CD4-positive, alpha-beta T cell treated with Interleukin-2 at 100 ng/mL for 4 hours (primary cell): ENCODE results near the gene ZNF586.
"Not testable (repeated sequence)": the region's sequence is repeated elsewhere in the genome, so short reads cannot be mapped to it uniquely, and the experiment has no call there.

Experiments used
- DNase-seq: peaks from one replicate; pipeline ENCODE4 v3.0.0-alpha.2; 2020; ENCODE audit warnings: low spot score

ZNF586 gene

GRCh38 chr19:57796580-57796979 lies 27.1 kb downstream of the ZNF586 start:
- not testable (repeated sequence) for DNase-seq

- no peak for DNase-seq
Measured at GRCh38 chr19:57800696-57801095, 31.2 kb downstream of the ZNF586 start.

DNA sequence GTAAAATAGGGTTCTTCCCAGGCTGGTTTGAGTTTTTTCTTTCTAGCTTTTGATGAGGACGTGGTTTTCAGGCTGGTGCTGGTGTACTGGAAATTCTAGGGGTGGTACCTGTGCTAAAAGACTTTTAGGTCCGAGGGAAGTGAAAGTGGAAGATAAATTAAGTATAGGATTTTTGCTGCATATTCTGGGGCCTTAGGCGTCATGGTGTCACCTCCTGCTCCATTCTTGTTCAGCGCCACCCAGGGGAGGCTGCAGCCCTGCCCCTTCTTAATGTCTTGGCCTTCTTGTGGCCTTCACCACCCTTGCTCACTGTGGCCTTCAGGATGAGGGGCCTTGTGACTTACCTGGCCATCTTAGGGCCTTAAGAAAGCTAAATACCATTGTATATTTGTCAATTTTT lies 32.8 kb downstream of the ZNF586 start:
- DNase-seq = no peak

DNA sequence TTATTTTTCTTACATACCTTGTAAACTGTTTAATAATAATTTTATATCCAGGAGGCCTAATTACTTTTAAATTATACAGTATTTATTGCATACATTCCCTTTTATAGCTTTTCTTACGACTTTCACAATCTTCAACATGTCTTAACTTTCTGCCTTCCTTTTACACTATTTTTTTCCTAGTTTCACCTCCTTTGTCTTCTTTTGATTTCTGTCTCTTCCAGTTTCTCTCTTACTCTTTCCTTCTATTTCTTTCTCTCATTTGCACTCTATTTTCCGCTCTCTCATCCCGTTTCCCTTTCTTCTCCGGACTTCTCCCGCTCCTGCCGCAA lies 33.8 kb downstream of the ZNF586 start:
- DNase-seq = no peak

DNA sequence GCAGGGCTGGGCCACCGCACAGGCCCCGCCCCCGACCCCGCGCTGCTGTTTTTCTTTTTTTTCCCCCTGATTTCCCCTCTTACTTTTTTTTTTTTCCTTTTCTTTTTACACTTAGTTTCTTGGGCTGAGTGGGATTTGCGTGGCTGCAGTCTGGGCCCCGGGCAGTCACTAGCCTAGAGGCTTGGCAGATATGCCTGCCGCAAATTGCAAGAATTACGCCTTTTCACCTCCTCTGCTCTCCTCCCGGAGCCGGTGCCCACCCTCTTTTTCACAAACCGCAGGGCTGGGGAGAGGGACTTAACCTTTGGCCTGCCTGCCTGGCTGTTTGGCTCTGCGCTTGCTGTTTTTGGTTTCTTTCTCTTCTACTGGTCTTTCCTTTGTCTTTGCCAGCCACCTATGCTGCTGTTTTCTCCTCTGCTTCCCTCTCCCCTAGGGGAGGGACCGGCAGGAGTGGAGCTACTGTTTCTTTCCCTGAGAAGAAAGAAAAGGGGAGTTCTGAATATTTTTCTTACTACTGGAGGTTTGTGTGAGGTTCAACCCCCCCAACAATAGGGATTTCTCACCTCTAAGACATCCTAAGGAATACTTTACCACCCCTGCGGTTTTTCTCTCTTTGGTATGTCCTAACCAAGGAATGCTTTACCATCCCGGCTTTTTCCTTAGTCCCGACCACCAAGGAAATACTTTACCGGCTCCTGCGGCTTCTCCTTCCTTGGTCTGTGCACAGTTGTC lies 34.3 kb downstream of the ZNF586 start:
- no peak for DNase-seq

DNA sequence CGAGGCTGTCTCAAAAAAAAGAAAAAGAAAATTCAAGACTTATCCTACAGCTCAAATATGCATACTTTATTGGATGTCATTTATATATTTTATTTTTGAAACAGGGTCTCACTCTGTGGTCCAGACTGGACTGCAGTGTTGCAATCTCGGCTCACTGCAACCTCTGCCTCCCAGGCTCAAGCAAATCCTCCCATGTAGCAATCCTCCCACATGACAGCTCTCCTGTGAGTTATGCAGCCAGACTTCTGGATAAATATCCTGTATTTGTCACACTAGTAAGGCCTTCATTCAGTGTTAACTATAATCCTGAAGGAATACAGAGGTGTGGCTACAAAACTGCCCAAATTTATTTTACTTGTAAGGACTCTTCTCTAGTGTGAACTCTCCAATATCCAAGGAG lies 38.1 kb downstream of the ZNF586 start:
- DNase-seq = no peak

DNA sequence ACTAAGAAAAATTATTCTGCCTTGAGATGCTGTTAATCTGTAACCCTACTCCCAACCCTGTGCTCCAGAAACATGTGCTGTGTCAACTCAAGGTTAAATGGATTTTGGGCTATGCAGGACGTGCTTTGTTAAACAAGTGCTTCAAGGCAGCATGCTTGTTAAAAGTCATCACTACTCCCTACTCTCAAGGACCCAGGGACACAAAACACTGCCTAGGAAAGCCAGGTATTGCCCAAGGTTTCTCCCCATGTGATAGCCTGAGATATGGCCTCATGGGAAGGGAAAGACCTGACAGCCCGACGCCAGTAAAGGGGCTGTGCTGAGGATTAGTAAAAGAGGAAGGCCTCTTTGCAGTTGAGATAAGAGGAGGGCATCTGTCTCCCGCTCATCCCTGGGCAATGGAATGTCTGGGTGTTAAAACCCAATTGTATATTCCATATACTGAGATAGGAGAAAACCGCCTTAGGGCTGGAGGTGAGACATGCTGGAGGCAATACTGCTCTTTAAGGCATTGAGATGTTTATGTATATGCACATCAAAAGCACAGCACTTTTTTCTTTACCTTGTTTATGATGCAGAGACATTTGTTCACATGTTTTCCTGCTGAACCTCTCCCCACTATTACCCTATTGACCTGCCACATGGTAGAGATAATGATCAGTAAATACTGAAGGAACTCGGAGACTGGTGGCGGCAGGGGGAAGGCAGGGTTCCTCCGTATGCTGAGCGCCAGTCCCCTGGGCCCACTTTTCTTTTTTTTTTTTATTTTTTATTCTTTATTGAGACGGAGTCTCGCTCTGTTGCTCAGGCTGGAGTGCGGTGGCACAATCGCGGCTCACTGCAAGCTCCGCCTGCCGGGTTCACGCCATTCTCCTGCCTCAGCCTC lies 41.2 kb downstream of the ZNF586 start:
- DNase-seq = not testable (repeated sequence)

- DNase-seq = no peak
Measured at GRCh38 chr19:57812226-57812625, 42.8 kb downstream of the ZNF586 start.

DNA sequence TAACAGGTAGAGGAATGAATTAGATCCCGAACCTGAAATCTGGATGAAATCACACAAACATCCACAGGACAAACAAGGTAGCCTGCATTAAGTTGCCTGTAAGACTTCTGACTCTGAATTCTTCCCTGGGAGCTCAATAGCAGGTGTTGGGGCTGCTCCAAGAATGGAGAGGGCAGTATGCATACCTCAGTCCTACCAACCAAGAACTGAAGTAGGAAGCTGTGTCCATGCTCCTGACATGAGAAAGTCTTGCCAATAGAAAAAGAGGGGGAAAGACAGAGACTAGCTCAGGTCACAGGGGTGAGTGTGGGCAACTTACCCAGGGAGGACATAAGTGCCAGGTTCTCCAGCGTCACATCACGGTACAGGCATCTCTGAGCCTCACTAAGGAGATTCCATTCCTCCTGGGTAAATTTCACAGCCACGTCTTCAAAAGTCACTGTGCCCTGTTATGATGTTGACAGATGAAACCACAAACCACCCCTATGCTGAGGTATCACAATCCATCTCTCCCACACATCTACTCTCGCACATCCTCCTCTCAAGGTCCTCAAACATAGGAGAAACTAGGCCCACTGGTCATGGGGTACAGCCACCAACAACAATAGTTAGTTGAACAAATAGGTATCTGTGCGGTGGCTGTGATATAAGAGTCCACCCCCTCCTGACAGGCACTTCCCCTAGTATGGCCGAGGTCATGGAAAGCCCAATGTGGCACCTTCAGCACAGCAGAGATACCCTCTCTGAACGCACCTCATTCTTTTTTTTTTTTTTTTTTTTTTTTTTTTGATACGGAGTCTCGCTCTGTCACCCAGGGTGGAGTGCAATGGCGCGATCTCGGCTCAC lies 43.7 kb downstream of the ZNF586 start:
- DNase-seq = not testable (repeated sequence)

- no peak for DNase-seq
Measured at GRCh38 chr19:57813919-57814504, 44.5 kb downstream of the ZNF586 start.

- DNase-seq = peak; percentile 82
Measured at GRCh38 chr19:57814505-57815246, 45.2 kb downstream of the ZNF586 start, which contains the start of gene ZNF552. TSS of gene ZNF552 (minus strand) at chr19:57814913. CDS start at chr19:57814743, 170 bp downstream.

DNA sequence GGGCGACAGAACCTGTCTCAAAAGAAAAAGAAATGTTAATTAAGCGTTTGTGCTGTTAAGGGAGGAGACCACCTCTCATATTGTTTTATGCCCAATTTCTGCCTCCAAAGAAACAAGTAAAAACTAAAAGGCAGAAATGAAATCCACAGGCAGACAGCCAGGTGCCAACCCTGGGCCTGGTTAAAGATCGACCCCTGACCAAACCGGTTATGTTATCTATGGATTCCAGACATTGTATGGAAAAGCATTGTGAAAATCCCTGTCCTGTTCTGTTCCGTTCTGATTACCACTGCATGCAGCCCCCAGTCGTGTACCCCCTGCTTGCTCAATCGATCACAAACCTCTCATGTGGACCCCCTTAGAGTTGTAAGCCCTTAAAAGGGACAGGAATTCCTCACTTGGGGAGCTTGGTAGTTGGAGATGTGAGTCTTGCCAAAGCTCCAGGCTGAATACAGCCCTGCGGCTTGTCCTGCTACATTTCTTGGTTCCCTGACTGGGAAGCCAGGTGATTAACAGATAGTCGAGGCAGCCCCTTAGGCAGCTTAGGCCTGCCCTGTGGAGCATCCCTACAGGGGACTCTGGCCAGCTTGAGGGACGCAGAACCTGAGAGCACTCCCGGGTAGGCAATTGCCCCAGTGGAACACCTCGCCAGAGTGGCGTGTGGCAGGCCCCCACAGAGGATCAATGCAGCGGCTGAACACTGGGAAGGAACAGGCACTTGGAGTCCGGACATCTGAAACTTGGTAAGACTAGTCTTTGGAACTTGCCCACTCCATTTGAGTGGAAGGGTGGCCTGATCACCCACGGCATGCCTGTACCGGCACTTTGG lies 46.0 kb downstream of the ZNF586 start:
- DNase-seq = no peak

DNA sequence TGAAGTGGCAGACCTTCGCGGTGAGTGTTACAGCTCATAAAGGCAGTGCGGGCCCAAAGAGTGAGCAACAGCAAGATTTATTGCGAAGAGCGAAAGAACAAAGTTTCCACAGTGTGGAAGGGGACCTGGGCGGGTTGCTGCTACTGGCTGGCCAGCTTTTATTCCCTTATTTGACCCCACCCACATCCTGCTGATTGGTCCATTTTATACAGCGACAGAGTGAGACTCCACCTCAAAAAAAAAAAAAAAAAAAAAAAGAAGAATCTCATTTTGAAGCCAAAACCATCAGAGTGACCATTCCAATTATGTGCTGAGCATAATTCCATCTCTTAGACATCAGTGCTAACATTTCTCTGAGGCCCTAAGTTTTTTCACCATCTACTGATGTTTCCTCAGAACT lies 47.2 kb downstream of the ZNF586 start:
- no peak for DNase-seq

DNA sequence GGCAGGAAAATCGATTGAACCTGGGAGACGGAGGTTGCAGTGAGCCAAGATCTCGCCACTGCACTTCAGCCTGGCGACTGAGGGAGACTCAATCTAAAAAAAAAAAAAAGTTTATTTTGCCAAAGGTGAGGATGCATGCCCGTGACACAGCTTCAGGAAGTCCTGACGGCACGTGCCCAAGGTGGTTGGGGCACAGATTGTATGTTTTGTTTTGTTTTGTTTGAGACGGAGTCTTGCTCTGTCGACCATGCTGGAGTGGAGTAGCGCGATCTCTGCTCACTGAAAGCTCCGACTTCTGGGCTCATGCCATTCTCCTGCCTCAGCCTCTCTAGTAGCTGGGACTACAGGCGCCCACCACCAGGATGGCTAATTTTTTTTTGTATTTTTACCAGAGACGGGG lies 48.5 kb downstream of the ZNF586 start:
- DNase-seq = no peak

DNA sequence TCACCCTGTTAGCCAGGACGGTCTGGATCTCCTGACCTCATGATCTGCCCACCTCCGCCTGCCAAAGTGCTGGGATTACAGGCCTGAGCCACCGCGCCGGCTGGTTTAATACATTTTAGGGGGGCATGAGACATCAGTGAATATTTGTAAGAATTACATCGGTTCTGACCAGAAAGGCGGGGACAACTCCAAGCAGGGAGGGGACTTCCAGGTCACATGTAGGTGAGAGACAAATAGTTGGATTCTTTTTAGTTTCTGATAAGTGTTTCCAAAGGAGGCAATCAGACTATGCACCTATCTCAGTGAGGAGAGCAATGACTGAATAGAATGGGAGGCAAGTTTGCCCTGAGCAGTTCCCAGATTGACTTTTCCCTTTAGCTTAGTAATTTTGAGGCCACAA lies 48.9 kb downstream of the ZNF586 start:
- no peak for DNase-seq

DNA sequence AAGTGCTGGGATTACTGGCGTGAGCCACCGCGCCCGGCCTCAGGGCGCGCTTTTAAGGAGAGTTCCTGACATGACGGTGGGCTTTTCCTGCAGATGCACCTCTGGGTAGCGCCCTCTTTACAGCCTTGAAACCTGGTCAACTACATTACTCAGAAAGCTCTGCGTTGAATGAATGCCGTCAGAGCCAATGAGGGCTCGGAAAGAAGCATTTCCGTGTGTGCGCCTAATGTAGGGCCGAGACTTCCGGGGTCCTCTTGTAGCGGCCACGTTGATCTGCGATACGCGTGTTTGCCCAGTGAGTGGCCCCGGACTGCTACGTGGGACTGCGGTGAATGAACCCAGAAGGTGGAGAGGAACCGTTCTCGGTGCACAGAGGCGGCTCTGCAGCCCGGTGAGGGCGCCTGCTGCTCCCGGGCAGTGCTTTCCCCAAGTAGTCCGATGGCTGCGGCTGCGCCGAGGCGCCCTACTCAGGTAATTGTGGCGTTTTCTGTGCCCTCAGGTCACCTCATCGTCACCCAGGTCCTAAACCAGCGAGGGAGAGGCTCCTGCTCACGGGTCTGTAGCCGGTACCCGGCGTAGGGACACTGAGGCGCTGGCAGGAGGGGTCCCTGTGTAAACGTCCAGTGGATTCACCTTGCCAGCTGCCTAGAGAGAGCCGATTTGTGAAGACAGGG lies 50.1 kb downstream of the ZNF586 start:
- peak; percentile 88 for DNase-seq

DNA sequence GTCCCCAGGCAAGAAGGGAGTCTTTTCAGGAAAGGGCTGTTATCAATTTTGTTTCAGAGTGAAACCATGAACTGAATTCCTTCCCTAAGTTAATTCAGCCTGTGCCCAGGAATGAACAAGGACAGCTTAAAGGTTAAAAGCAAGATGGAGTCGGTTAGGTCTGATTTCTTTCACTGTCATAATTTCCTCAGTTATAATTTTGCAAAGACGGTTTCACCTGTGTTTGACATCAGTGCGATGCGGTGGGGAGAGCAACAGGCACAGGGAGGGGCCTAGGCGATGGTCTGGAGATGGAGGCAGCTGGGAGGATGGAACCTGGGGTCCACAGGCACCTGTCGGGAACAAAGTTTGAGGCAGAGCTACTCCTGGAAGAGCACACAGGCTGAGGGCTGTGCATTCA lies 51.1 kb downstream of the ZNF586 start:
- no peak for DNase-seq

- DNase-seq = not testable (repeated sequence)
Measured at GRCh38 chr19:57821095-57821494, 51.6 kb downstream of the ZNF586 start.

DNA sequence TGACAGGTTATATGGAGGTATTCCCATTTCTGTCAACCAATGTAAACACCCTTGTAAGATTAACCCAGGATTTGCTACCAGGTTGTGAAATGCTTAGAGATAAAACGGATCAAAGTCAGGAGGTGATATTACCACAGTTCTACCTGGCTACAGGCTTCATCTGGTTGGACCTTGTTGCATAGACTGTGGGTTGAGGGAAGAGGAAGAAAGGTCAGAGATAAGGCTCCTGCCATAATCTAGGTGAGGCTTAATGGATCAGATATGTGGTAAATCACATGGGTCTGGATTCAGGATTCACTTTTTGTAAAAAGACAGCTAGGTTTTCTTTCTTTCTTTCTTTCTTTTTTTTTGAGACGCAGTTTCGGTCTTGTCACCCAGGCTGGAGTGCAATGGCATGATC lies 52.0 kb downstream of the ZNF586 start:
- DNase-seq = not testable (repeated sequence)

DNA sequence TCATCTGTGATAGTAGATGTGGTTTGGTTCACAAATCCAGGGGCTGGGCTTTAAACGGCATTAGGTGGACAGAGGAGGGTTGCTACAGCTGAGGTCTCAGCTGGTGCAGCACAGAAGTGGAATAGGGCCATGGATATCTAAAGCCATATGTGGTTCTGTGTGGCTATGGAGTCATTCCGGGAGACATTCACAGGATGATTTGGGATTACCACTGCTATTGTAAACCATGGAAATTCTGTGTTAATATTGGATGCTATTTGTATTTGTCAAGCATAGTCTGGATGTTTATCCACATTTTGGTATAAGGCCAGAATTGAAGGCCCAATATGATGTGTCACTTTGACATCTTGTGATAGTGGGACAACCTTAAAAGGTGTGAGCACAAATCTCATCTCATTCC lies 53.7 kb downstream of the ZNF586 start:
- DNase-seq = not testable (repeated sequence)
